Measurements from ENCODE around the gene ZFPM1.

The ZFPM1 gene

DNA sequence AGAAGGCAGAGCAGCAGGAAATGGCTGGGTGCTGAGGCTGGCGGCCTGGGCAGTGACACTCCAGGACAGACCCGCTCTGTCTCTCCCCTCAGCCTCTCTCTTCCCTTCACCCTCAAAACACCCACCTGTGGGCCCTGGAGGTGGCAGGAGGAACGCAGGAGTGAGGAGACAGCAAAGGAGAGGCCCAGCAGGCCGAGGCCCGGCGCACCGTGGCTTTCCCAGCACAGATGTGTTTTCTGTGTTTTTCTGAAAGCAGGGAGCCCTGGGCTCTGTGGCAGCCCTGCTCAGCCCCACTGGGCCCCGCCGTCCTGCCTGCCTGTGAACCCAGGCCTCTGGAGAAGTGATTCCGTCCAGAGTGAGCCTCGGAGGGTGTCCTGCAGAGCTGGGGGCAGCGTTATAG is 39.8 kb upstream of the ZFPM1 start:
- Histone ChIP-seq H2AK5ac (ENCODE audit: low read length) (no peak overlapping the region), H3K27ac (ENCODE audit: low read depth, low read length) (no peak overlapping the region), H2BK120ac (ENCODE audit: insufficient read depth, low read length, poor library complexity) (no peak overlapping the region), H3K9me3 (ENCODE audit: insufficient read depth, low read depth, low read length) (peaks cover 2% of the 10 kb centered on the region), H3K4ac (ENCODE audit: low read depth, low read length) (no peak overlapping the region), H3K18ac (ENCODE audit: low read length) (no peak overlapping the region), H3K4me3 (ENCODE audit: low read depth, low read length) (no peak overlapping the region), H2AFZ (ENCODE audit: insufficient read depth, low read length, poor library complexity) (no peak overlapping the region), H3K14ac (ENCODE audit: low read length) (no peak overlapping the region), H3K79me2 (ENCODE audit: control insufficient read depth, insufficient read depth, low read length, poor library complexity) (no peaks in the 10 kb centered on the region), H4K12ac (ENCODE audit: low read depth, low read length) (no peak overlapping the region), H3K27me3 (ENCODE audit: insufficient read depth, low read length) (no peaks in the 10 kb centered on the region), H4K91ac (ENCODE audit: low read depth, low read length) (no peak overlapping the region), H2BK12ac (ENCODE audit: low read length) (no peak overlapping the region), H3K4me1 (ENCODE audit: control insufficient read depth in 1 of 2, insufficient read depth in 2 of 2, low read length in 2 of 2) (no peaks in the 10 kb centered on the region), H2BK5ac (ENCODE audit: low read depth, low read length, poor library complexity) (no peak overlapping the region), H3K36me3 (ENCODE audit: control insufficient read depth in 1 of 2, insufficient read depth in 2 of 2, low read length in 2 of 2) (no peaks in the 10 kb centered on the region), H3K9ac (ENCODE audit: low read length) (no peak overlapping the region), H3K4me2 (ENCODE audit: low read length) (no peak overlapping the region), H4K8ac (ENCODE audit: low read depth, low read length) (no peak overlapping the region), H3K79me1 (ENCODE audit: low read length) (no peaks in the 10 kb centered on the region), H3K23ac (ENCODE audit: low read length) (no peak overlapping the region)
- DNase-seq = no peak
- WGBS (ENCODE audit: extremely low coverage, insufficient coverage, insufficient read length) = no CpG with 5 or more reads among the region's 12 CpGs

DNA sequence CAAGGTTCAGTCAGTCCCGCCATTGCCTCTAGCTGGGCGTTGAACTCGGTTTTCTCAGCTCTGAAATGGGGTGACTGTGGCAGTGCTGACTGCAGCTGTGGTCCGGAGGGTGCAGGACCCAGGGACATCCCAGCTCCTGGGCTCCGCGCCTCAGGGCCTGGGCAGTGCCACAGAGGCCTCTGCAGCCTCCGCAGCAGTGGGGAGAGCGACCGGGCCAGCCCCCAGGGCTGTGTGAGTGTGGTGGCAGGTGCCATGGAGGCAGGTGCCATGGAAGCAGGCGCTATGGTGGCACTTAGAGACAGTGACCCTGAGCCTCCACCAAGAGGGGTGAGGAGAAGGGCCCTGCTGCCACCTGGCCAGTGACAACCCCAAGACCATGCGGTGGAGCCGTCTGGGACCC is 39.4 kb upstream of the ZFPM1 start:
- Histone ChIP-seq H3K4ac (ENCODE audit: low read depth, low read length) (no peak overlapping the region), H3K4me3 (ENCODE audit: low read depth, low read length) (no peak overlapping the region), H3K23ac (ENCODE audit: low read length) (no peak overlapping the region), H2BK12ac (ENCODE audit: low read length) (no peak overlapping the region), H3K18ac (ENCODE audit: low read length) (no peak overlapping the region), H4K8ac (ENCODE audit: low read depth, low read length) (no peak overlapping the region), H2BK5ac (ENCODE audit: low read depth, low read length, poor library complexity) (no peak overlapping the region), H3K27ac (ENCODE audit: low read depth, low read length) (no peak overlapping the region), H2BK120ac (ENCODE audit: insufficient read depth, low read length, poor library complexity) (no peak overlapping the region), H3K79me2 (ENCODE audit: control insufficient read depth, insufficient read depth, low read length, poor library complexity) (no peaks in the 10 kb centered on the region), H4K12ac (ENCODE audit: low read depth, low read length) (no peak overlapping the region), H3K4me2 (ENCODE audit: low read length) (no peak overlapping the region), H2AFZ (ENCODE audit: insufficient read depth, low read length, poor library complexity) (no peak overlapping the region), H3K9me3 (ENCODE audit: insufficient read depth, low read depth, low read length) (no peaks in the 10 kb centered on the region), H3K9ac (ENCODE audit: low read length) (no peak overlapping the region), H2AK5ac (ENCODE audit: low read length) (no peak overlapping the region), H4K91ac (ENCODE audit: low read depth, low read length) (no peak overlapping the region), H3K79me1 (ENCODE audit: low read length) (no peaks in the 10 kb centered on the region), H3K4me1 (ENCODE audit: control insufficient read depth in 1 of 2, insufficient read depth in 2 of 2, low read length in 2 of 2) (no peaks in the 10 kb centered on the region), H3K14ac (ENCODE audit: low read length) (no peak overlapping the region), H3K36me3 (ENCODE audit: control insufficient read depth in 1 of 2, insufficient read depth in 2 of 2, low read length in 2 of 2) (no peaks in the 10 kb centered on the region), H3K27me3 (ENCODE audit: insufficient read depth, low read length) (no peaks in the 10 kb centered on the region)
- DNase-seq = no peak
- no CpG with 5 or more reads among the region's 12 CpGs for WGBS (ENCODE audit: extremely low coverage, insufficient coverage, insufficient read length)

DNA sequence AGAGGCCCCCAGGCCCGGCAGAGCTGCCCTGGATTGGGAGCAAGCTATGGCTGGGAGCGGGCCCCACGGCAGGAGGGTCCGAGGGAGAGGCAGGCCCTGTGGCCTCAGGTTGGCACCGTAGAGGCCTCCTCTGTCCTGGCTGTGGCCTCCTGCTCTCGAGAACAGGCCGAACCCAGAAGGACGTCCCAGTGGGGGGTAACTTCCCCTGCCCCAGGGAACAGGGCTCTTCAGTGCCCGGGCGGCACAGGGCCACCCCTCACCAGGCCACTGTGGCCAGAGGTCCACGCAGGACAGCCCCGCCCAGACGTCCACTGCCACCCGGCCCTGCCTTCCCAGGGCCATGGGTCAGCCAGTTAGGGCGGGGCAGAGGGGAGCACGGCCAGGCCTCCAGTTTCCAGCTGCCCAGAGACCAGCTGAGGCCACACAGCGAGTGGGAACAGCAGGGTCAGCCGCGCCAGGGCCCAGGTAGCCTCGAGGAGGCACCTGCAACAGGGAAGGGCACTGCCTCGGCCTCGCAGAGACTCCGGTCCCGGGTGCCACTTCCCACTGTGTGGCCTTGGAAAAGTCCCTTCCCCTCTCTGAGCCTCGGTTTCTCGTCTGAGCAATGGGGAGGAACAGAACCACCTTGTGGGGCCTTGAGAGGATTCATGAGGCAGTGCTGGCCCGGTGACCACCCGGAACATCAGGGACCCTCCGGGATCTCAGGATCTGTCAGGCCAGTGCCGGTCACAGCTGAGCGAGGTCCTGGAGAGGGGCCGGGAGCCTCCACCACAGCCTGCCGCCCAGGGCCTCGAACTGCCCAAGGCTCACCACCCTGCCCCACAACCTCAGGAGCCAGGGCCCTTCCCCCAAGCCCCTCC is 38.3 kb upstream of the ZFPM1 start:
- WGBS (ENCODE audit: extremely low coverage, insufficient coverage, insufficient read length) = no CpG with 5 or more reads among the region's 34 CpGs
- H2AFZ ChIP-seq (ENCODE audit: insufficient read depth, low read length, poor library complexity) = no peak overlapping the region
- no peak overlapping the region for H3K23ac ChIP-seq (ENCODE audit: low read length)
- H3K27me3 ChIP-seq (ENCODE audit: insufficient read depth, low read length) = no peaks in the 10 kb centered on the region
- H3K79me2 ChIP-seq (ENCODE audit: control insufficient read depth, insufficient read depth, low read length, poor library complexity) = no peaks in the 10 kb centered on the region
- no peaks in the 10 kb centered on the region for H3K36me3 ChIP-seq (ENCODE audit: control insufficient read depth in 1 of 2, insufficient read depth in 2 of 2, low read length in 2 of 2)
- no peaks in the 10 kb centered on the region for H3K4me1 ChIP-seq (ENCODE audit: control insufficient read depth in 1 of 2, insufficient read depth in 2 of 2, low read length in 2 of 2)
- no peak overlapping the region for H2AK5ac ChIP-seq (ENCODE audit: low read length)
- H3K14ac ChIP-seq (ENCODE audit: low read length) = no peak overlapping the region
- no peak overlapping the region for H3K9ac ChIP-seq (ENCODE audit: low read length)
- H4K8ac ChIP-seq (ENCODE audit: low read depth, low read length) = no peak overlapping the region
- no peak overlapping the region for H3K4ac ChIP-seq (ENCODE audit: low read depth, low read length)
- no peak overlapping the region for H2BK120ac ChIP-seq (ENCODE audit: insufficient read depth, low read length, poor library complexity)
- no peak overlapping the region for H2BK5ac ChIP-seq (ENCODE audit: low read depth, low read length, poor library complexity)
- no peaks in the 10 kb centered on the region for H3K9me3 ChIP-seq (ENCODE audit: insufficient read depth, low read depth, low read length)
- no peaks in the 10 kb centered on the region for H3K79me1 ChIP-seq (ENCODE audit: low read length)
- H4K91ac ChIP-seq (ENCODE audit: low read depth, low read length) = no peak overlapping the region
- H3K18ac ChIP-seq (ENCODE audit: low read length) = no peak overlapping the region
- H3K4me3 ChIP-seq (ENCODE audit: low read depth, low read length) = no peak overlapping the region
- H2BK12ac ChIP-seq (ENCODE audit: low read length) = no peak overlapping the region
- no peak overlapping the region for H3K4me2 ChIP-seq (ENCODE audit: low read length)
- no peak overlapping the region for H3K27ac ChIP-seq (ENCODE audit: low read depth, low read length)
- H4K12ac ChIP-seq (ENCODE audit: low read depth, low read length) = no peak overlapping the region
- no peak for DNase-seq

DNA sequence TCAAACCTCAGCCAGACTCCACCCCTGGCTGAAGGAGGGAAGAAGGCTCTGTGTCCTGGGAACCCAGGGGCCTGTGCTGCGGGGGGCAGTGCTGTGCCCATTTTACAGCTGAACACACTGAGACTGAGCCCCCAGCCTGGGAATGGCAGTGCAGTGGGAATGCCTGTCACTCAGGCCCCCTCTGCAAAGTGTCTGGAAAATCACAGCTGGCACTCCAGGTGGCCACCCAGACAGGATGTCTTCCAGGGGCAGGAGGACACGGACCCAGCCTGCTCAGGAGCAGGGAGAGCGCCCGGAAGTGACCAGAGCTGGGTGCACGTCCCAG is 37.7 kb upstream of the ZFPM1 start:
- H2BK5ac ChIP-seq (ENCODE audit: low read depth, low read length, poor library complexity) = no peak overlapping the region
- H2AK5ac ChIP-seq (ENCODE audit: low read length) = no peak overlapping the region
- H3K4ac ChIP-seq (ENCODE audit: low read depth, low read length) = no peak overlapping the region
- H3K4me2 ChIP-seq (ENCODE audit: low read length) = no peak overlapping the region
- no peak overlapping the region for H4K8ac ChIP-seq (ENCODE audit: low read depth, low read length)
- H3K14ac ChIP-seq (ENCODE audit: low read length) = no peak overlapping the region
- no peaks in the 10 kb centered on the region for H3K9me3 ChIP-seq (ENCODE audit: insufficient read depth, low read depth, low read length)
- H3K23ac ChIP-seq (ENCODE audit: low read length) = no peak overlapping the region
- H3K27me3 ChIP-seq (ENCODE audit: insufficient read depth, low read length) = no peaks in the 10 kb centered on the region
- H4K91ac ChIP-seq (ENCODE audit: low read depth, low read length) = no peak overlapping the region
- no peak overlapping the region for H3K9ac ChIP-seq (ENCODE audit: low read length)
- H3K27ac ChIP-seq (ENCODE audit: low read depth, low read length) = no peak overlapping the region
- H3K4me1 ChIP-seq (ENCODE audit: control insufficient read depth in 1 of 2, insufficient read depth in 2 of 2, low read length in 2 of 2) = no peaks in the 10 kb centered on the region
- no peak overlapping the region for H3K4me3 ChIP-seq (ENCODE audit: low read depth, low read length)
- no peak overlapping the region for H4K12ac ChIP-seq (ENCODE audit: low read depth, low read length)
- WGBS (ENCODE audit: extremely low coverage, insufficient coverage, insufficient read length) = no CpG with 5 or more reads among the region's 5 CpGs
- DNase-seq = no peak
- no peak overlapping the region for H2AFZ ChIP-seq (ENCODE audit: insufficient read depth, low read length, poor library complexity)
- H3K79me1 ChIP-seq (ENCODE audit: low read length) = no peaks in the 10 kb centered on the region
- H2BK12ac ChIP-seq (ENCODE audit: low read length) = no peak overlapping the region
- H3K18ac ChIP-seq (ENCODE audit: low read length) = no peak overlapping the region
- no peaks in the 10 kb centered on the region for H3K36me3 ChIP-seq (ENCODE audit: control insufficient read depth in 1 of 2, insufficient read depth in 2 of 2, low read length in 2 of 2)
- H3K79me2 ChIP-seq (ENCODE audit: control insufficient read depth, insufficient read depth, low read length, poor library complexity) = no peaks in the 10 kb centered on the region
- no peak overlapping the region for H2BK120ac ChIP-seq (ENCODE audit: insufficient read depth, low read length, poor library complexity)

Measured in trophoblast cell (in vitro differentiated cells and primary cell).